Measurements from ENCODE around the gene ARL4D. TPM values are rescaled to one million over a fixed set of nuclear protein-coding genes. Genes with fewer than 3 reads are reported as not detected.

Gene ARL4D
- total RNA-seq, 1 donor from 2014 or later = 17.2 TPM

GRCh38 chr17:43352579-43353331, 46.0 kb upstream of the ARL4D start:
- H3K4me3 Mint-ChIP-seq (ENCODE audit: unreplicated experiment) = no peak overlapping the region
- no peak overlapping the region for H3K27ac Mint-ChIP-seq (ENCODE audit: unreplicated experiment)
- peaks cover 21% of the 10 kb centered on the region for H3K36me3 Mint-ChIP-seq (ENCODE audit: unreplicated experiment)
- H3K9me3 Mint-ChIP-seq (ENCODE audit: unreplicated experiment) = peaks cover 22% of the 10 kb centered on the region
- TF ChIP-seq, protein P1, sequence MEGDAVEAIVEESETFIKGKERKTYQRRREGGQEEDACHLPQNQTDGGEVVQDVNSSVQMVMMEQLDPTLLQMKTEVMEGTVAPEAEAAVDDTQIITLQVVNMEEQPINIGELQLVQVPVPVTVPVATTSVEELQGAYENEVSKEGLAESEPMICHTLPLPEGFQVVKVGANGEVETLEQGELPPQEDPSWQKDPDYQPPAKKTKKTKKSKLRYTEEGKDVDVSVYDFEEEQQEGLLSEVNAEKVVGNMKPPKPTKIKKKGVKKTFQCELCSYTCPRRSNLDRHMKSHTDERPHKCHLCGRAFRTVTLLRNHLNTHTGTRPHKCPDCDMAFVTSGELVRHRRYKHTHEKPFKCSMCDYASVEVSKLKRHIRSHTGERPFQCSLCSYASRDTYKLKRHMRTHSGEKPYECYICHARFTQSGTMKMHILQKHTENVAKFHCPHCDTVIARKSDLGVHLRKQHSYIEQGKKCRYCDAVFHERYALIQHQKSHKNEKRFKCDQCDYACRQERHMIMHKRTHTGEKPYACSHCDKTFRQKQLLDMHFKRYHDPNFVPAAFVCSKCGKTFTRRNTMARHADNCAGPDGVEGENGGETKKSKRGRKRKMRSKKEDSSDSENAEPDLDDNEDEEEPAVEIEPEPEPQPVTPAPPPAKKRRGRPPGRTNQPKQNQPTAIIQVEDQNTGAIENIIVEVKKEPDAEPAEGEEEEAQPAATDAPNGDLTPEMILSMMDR (IDR thresholded peaks at IDR 0.05) = no peak
- H3K27me3 Mint-ChIP-seq (ENCODE audit: unreplicated experiment) = no peaks in the 10 kb centered on the region
- no peak for DNase-seq (ENCODE audit: extremely low spot score, unreplicated experiment)
- peaks cover 16% of the 10 kb centered on the region for H3K4me1 Mint-ChIP-seq (ENCODE audit: unreplicated experiment)

- Mint-ChIP-seq H3K4me3 (ENCODE audit: unreplicated experiment) (no peak overlapping the region), H3K36me3 (ENCODE audit: unreplicated experiment) (peaks cover 16% of the 10 kb centered on the region), H3K27me3 (ENCODE audit: unreplicated experiment) (no peaks in the 10 kb centered on the region), H3K9me3 (ENCODE audit: unreplicated experiment) (peaks cover 16% of the 10 kb centered on the region), H3K4me1 (ENCODE audit: unreplicated experiment) (peaks cover 16% of the 10 kb centered on the region), H3K27ac (ENCODE audit: unreplicated experiment) (no peak overlapping the region)
- no peak for DNase-seq (ENCODE audit: extremely low spot score, unreplicated experiment)
- TF ChIP-seq, protein P1 (IDR thresholded peaks at IDR 0.05) = no peak
Observed at GRCh38 chr17:43353393-43353792, 45.4 kb upstream of the ARL4D start.

- Mint-ChIP-seq H3K27me3 (ENCODE audit: unreplicated experiment) (no peaks in the 10 kb centered on the region), H3K27ac (ENCODE audit: unreplicated experiment) (no peak overlapping the region), H3K4me3 (ENCODE audit: unreplicated experiment) (no peak overlapping the region), H3K36me3 (ENCODE audit: unreplicated experiment) (peaks cover 12% of the 10 kb centered on the region), H3K4me1 (ENCODE audit: unreplicated experiment) (peaks cover 19% of the 10 kb centered on the region), H3K9me3 (ENCODE audit: unreplicated experiment) (peaks cover 10% of the 10 kb centered on the region)
- TF ChIP-seq, protein P1 (IDR thresholded peaks at IDR 0.05) = no peak
- no peak for DNase-seq (ENCODE audit: extremely low spot score, unreplicated experiment)
Observed at GRCh38 chr17:43354371-43354770, 44.4 kb upstream of the ARL4D start.

- TF ChIP-seq, protein P1 (IDR thresholded peaks at IDR 0.05) = no peak
- Mint-ChIP-seq H3K4me1 (ENCODE audit: unreplicated experiment) (peaks cover 25% of the 10 kb centered on the region), H3K9me3 (ENCODE audit: unreplicated experiment) (no peaks in the 10 kb centered on the region), H3K27ac (ENCODE audit: unreplicated experiment) (no peak overlapping the region), H3K36me3 (ENCODE audit: unreplicated experiment) (peaks cover 3% of the 10 kb centered on the region), H3K4me3 (ENCODE audit: unreplicated experiment) (no peak overlapping the region), H3K27me3 (ENCODE audit: unreplicated experiment) (no peaks in the 10 kb centered on the region)
- no peak for DNase-seq (ENCODE audit: extremely low spot score, unreplicated experiment)
Observed at GRCh38 chr17:43356450-43356849, 42.3 kb upstream of the ARL4D start.

GRCh38 chr17:43356999-43357398, 41.8 kb upstream of the ARL4D start:
- TF ChIP-seq, protein P1 (IDR thresholded peaks at IDR 0.05) = no peak
- no peak for DNase-seq (ENCODE audit: extremely low spot score, unreplicated experiment)
- H3K36me3 Mint-ChIP-seq (ENCODE audit: unreplicated experiment) = no peaks in the 10 kb centered on the region
- peaks cover 25% of the 10 kb centered on the region for H3K4me1 Mint-ChIP-seq (ENCODE audit: unreplicated experiment)
- no peaks in the 10 kb centered on the region for H3K9me3 Mint-ChIP-seq (ENCODE audit: unreplicated experiment)
- no peak overlapping the region for H3K4me3 Mint-ChIP-seq (ENCODE audit: unreplicated experiment)
- no peaks in the 10 kb centered on the region for H3K27me3 Mint-ChIP-seq (ENCODE audit: unreplicated experiment)
- H3K27ac Mint-ChIP-seq (ENCODE audit: unreplicated experiment) = peak overlapping the region; percentile 87
